Effector CD8-positive, alpha-beta T cell (primary cell): Measurements from ENCODE around the gene CRHR2.

ENCODE experiments used
- DNase-seq: peaks from one replicate; lab custom pipeline; 2025; lab: John Stamatoyannopoulos, UW

The CRHR2 gene

GRCh38 chr7:30706908-30707307 lies 24.7 kb upstream of the CRHR2 start:
- no peak for DNase-seq

- no peak for DNase-seq
Measured at GRCh38 chr7:30706316-30706715, 24.1 kb upstream of the CRHR2 start.

GRCh38 chr7:30705596-30705995 lies 23.3 kb upstream of the CRHR2 start:
- DNase-seq: no peak

- DNase-seq: no peak
Measured at GRCh38 chr7:30705008-30705407, 22.8 kb upstream of the CRHR2 start.

- no peak for DNase-seq
Measured at GRCh38 chr7:30703756-30704155, 21.5 kb upstream of the CRHR2 start.

GRCh38 chr7:30702200-30702599 lies 19.9 kb upstream of the CRHR2 start:
- DNase-seq: no peak

GRCh38 chr7:30700941-30701340 lies 18.7 kb upstream of the CRHR2 start:
- no peak for DNase-seq

- DNase-seq: no peak
Measured at GRCh38 chr7:30699706-30700495, 17.6 kb upstream of the CRHR2 start.

- DNase-seq: no peak
Measured at GRCh38 chr7:30698481-30698880, 16.2 kb upstream of the CRHR2 start.

GRCh38 chr7:30697719-30698460 lies 15.6 kb upstream of the CRHR2 start:
- no peak for DNase-seq

GRCh38 chr7:30694774-30695721 lies 12.8 kb upstream of the CRHR2 start:
- no peak for DNase-seq

- DNase-seq: no peak
Measured at GRCh38 chr7:30694218-30694745, 12.0 kb upstream of the CRHR2 start.

GRCh38 chr7:30692882-30693281 lies 10.6 kb upstream of the CRHR2 start:
- no peak for DNase-seq

GRCh38 chr7:30692438-30692837 lies 10.2 kb upstream of the CRHR2 start:
- DNase-seq: no peak

GRCh38 chr7:30690011-30690410 lies 7.8 kb upstream of the CRHR2 start:
- no peak for DNase-seq

- DNase-seq: no peak
Measured at GRCh38 chr7:30688718-30689221, 6.5 kb upstream of the CRHR2 start.

GRCh38 chr7:30687604-30688003 lies 5.3 kb upstream of the CRHR2 start:
- no peak for DNase-seq

GRCh38 chr7:30684351-30684750 lies 2.1 kb upstream of the CRHR2 start:
- DNase-seq: no peak

- DNase-seq: no peak
Measured at GRCh38 chr7:30683816-30684215, 1.6 kb upstream of the CRHR2 start.

- DNase-seq: no peak
Measured at GRCh38 chr7:30683306-30683705, 1.1 kb upstream of the CRHR2 start.

GRCh38 chr7:30681815-30682211 lies 443 bp downstream of the CRHR2 start:
- DNase-seq: no peak

GRCh38 chr7:30681331-30681797 lies 892 bp downstream of the CRHR2 start:
- no peak for DNase-seq
